COLO668 (cell line): ENCODE results near the gene HOXD9.

ENCODE experiments used
- DNase-seq: peaks from one replicate; lab custom pipeline; 2025; ENCODE audit not compliant: unreplicated experiment; lab: John Stamatoyannopoulos, UW

The HOXD9 gene

GRCh38 chr2:176164611-176165369, 42.3 kb downstream of the HOXD9 start:
- no peak for DNase-seq

GRCh38 chr2:176165370-176166050, 43.0 kb downstream of the HOXD9 start:
- no peak for DNase-seq

GRCh38 chr2:176166272-176166671, 43.8 kb downstream of the HOXD9 start:
- DNase-seq = no peak

GRCh38 chr2:176167398-176167797, 44.9 kb downstream of the HOXD9 start:
- DNase-seq = no peak

- no peak for DNase-seq
These were observed 46.7 kb downstream of the HOXD9 start for GRCh38 chr2:176169181-176169580.

- no peak for DNase-seq
These were observed 47.2 kb downstream of the HOXD9 start for GRCh38 chr2:176169711-176170110.

- DNase-seq = no peak
These were observed 48.2 kb downstream of the HOXD9 start for GRCh38 chr2:176170602-176171305.

GRCh38 chr2:176171351-176172006, 49.0 kb downstream of the HOXD9 start:
- DNase-seq = no peak

- DNase-seq = no peak
These were observed 49.7 kb downstream of the HOXD9 start for GRCh38 chr2:176172007-176172894.

- DNase-seq = no peak
These were observed 50.5 kb downstream of the HOXD9 start for GRCh38 chr2:176172895-176173566.

GRCh38 chr2:176173567-176174381, 51.3 kb downstream of the HOXD9 start:
- no peak for DNase-seq

- peak; percentile 51 for DNase-seq
These were observed 51.9 kb downstream of the HOXD9 start for GRCh38 chr2:176174382-176174823.
